ENCODE data around the gene PAH.

- no peak for TF ChIP-seq ESRRG (CRISPR knock-in tag; IDR thresholded peaks at IDR 0.05)
- no peak for TF ChIP-seq RARB (CRISPR knock-in tag; IDR thresholded peaks at IDR 0.05)
- no peak for TF ChIP-seq ZFP3 (CRISPR knock-in tag; IDR thresholded peaks at IDR 0.05)
- TF ChIP-seq PATZ1 (CRISPR knock-in tag; IDR thresholded peaks at IDR 0.05; ENCODE audit: borderline replicate concordance), result no peak
- no peak for TF ChIP-seq ISL1 (CRISPR knock-in tag; IDR thresholded peaks at IDR 0.05)
- no peak for TF ChIP-seq SNAI2 (CRISPR knock-in tag; IDR thresholded peaks at IDR 0.05)
- no peak for TF ChIP-seq ZC3H10 (CRISPR knock-in tag; IDR thresholded peaks at IDR 0.05)
- no peak for TF ChIP-seq ZFP30 (CRISPR knock-in tag; IDR thresholded peaks at IDR 0.05)
- TF ChIP-seq CREB5 (CRISPR knock-in tag; IDR thresholded peaks at IDR 0.05; ENCODE audit: low read depth), result no peak
- no peak for TF ChIP-seq POU6F1 (CRISPR knock-in tag; IDR thresholded peaks at IDR 0.05; ENCODE audit: borderline replicate concordance, low read depth)
- TF ChIP-seq ARNTL (CRISPR knock-in tag; IDR thresholded peaks at IDR 0.05; ENCODE audit: borderline replicate concordance, low read depth), result no peak
- TF ChIP-seq ZNF70 (CRISPR knock-in tag; IDR thresholded peaks at IDR 0.05), result no peak
Observed at GRCh38 chr12:102871014-102871413, 46.0 kb downstream of the PAH start.
